HFFc6 (cell line): Measurements from ENCODE around the gene CADPS2. TPM values are rescaled to one million over a fixed set of nuclear protein-coding genes. Genes with fewer than 3 reads are reported as not detected.
"Not testable (repeated sequence)": the region's sequence is repeated elsewhere in the genome, so short reads cannot be mapped to it uniquely, and the experiment has no call there.

ENCODE experiments used
- DNase-seq: peaks from one replicate; pipeline ENCODE4 v3.0.0-alpha.2; 2018
- H3K27ac Mint-ChIP-seq: 2 replicates; pipeline ENCODE4 v1.8.0; 2020; ENCODE audit warnings: mild to moderate bottlenecking, mixed read lengths
- H3K27me3 Mint-ChIP-seq: 2 replicates; pipeline ENCODE4 v1.8.0; 2021; ENCODE audit warnings: mild to moderate bottlenecking, moderate library complexity, mixed read lengths; ENCODE audit not compliant: insufficient read depth
- H3K36me3 Mint-ChIP-seq: 2 replicates; pipeline ENCODE4 v1.8.0; 2021; ENCODE audit warnings: low read depth, mixed read lengths
- H3K4me1 Mint-ChIP-seq: 2 replicates; pipeline ENCODE4 v1.8.0; 2020; ENCODE audit warnings: low read depth, mixed read lengths
- H3K4me3 Mint-ChIP-seq: 2 replicates; pipeline ENCODE4 v1.8.0; 2020; ENCODE audit warnings: mild to moderate bottlenecking, moderate library complexity, mixed read lengths
- H3K9me3 Mint-ChIP-seq: 2 replicates; pipeline ENCODE4 v1.8.0; 2020; ENCODE audit warnings: mild to moderate bottlenecking, mixed read lengths
- total RNA-seq, 6 experiments: library from RNA; stranded (reverse); fragmentation: NEBNext Ultra II Directional; extraction: Animal tissue kit (Norgen Biotek cat#: 25700); gene quantifications; 2 replicates in 1 of 6; 3 replicates in 5 of 6; pipeline ENCODE4 v1.2.3, GENCODE V29; 2021
- TF ChIP-seq, protein P1 (sequence below): fragments of 200-600 bp; sonication (generic); IDR thresholded peaks from 2 replicates; pipeline ENCODE4 v1.5.0; 2021; ENCODE audit warnings: antibody characterized with exemption, mild to moderate bottlenecking

CADPS2 gene
- total RNA-seq, 6 experiments from 2014 or later, result not detected

DNA sequence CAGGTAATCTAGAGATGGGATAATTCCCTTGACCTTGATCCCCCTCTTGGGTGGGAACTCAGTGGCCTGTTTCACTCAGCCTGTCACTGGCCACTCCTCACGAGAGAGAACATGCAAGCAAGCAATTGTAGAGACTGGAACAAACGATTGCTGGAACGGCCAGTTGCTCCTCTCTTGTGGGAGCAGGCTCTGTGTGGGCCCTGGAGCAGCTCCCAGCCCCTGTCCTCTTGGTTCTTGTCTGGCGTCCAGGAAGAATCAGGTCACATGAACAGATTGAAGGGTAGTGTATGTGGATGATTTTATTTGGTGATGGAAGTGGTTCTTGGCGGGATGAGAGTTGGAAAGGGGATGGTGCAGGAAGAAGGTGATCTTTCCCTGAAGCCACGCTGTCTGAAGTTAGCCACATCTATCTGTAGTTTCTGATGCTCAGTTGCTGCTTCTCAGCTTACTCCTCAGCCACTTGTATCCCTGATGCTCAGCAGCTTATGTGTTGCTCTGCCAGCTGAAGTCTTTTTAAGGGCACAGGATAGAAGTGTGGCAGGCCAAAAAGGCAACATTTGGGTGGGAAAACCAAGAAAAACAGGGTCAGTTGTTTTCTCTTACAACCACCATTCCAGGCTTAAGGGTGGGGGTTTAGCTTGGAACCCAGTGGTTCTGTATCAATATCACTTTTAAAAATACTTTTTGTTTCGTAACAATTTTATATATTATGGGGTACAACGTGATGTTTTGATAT, 203.3 kb downstream of the CADPS2 start:
- TF ChIP-seq, protein P1, sequence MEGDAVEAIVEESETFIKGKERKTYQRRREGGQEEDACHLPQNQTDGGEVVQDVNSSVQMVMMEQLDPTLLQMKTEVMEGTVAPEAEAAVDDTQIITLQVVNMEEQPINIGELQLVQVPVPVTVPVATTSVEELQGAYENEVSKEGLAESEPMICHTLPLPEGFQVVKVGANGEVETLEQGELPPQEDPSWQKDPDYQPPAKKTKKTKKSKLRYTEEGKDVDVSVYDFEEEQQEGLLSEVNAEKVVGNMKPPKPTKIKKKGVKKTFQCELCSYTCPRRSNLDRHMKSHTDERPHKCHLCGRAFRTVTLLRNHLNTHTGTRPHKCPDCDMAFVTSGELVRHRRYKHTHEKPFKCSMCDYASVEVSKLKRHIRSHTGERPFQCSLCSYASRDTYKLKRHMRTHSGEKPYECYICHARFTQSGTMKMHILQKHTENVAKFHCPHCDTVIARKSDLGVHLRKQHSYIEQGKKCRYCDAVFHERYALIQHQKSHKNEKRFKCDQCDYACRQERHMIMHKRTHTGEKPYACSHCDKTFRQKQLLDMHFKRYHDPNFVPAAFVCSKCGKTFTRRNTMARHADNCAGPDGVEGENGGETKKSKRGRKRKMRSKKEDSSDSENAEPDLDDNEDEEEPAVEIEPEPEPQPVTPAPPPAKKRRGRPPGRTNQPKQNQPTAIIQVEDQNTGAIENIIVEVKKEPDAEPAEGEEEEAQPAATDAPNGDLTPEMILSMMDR, result no peak
- no peaks in the 10 kb centered on the region for H3K27me3 Mint-ChIP-seq
- H3K4me3 Mint-ChIP-seq, result no peak overlapping the region
- no peak overlapping the region for H3K27ac Mint-ChIP-seq
- H3K9me3 Mint-ChIP-seq, result peaks cover 28% of the 10 kb centered on the region
- H3K36me3 Mint-ChIP-seq, result no peaks in the 10 kb centered on the region
- DNase-seq, result no peak
- no peaks in the 10 kb centered on the region for H3K4me1 Mint-ChIP-seq

DNA sequence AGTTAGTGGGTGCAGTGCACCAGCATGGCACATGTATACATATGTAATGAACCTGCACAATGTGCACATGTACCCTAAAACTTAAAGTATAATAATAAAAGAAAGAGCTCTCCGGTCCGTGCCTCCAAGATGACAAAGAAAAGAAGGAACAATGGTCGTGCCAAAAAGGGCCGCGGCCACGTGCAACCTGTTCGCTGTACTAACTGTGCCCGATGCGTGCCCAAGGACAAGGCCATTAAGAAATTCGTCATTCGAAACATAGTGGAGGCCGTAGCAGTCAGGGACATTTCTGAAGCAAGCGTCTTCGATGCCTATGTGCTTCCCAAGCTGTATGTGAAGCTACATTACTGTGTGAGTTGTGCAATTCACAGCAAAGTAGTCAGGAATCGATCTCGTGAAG, 205.1 kb downstream of the CADPS2 start:
- H3K27ac Mint-ChIP-seq, H3K36me3 Mint-ChIP-seq, H3K4me1 Mint-ChIP-seq, H3K27me3 Mint-ChIP-seq, H3K4me3 Mint-ChIP-seq, DNase-seq: not testable (repeated sequence)
- peaks cover 40% of the 10 kb centered on the region for H3K9me3 Mint-ChIP-seq

DNA sequence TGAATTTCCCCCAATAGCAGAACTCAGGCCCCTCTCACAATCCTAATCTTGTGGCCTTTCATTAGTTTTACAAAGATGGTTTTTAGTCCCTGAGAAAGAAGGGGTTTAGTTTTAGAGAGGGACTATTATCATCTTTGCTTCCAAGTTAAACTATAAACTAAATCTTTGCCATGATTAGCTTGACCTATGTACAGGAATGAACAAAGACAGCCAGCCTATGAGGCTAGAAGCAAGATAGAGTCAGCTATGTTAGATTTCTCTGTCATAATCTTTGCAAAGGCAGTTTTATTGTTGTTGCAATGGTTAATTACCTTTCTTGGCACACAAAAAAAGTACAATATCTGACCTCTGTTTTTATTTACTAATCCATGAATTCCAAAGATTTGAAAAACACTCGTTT, 206.4 kb downstream of the CADPS2 start:
- no peak overlapping the region for H3K27ac Mint-ChIP-seq
- no peaks in the 10 kb centered on the region for H3K36me3 Mint-ChIP-seq
- no peaks in the 10 kb centered on the region for H3K4me1 Mint-ChIP-seq
- TF ChIP-seq, protein P1, result no peak
- H3K27me3 Mint-ChIP-seq, result no peaks in the 10 kb centered on the region
- DNase-seq, result no peak
- no peak overlapping the region for H3K4me3 Mint-ChIP-seq
- H3K9me3 Mint-ChIP-seq, result peaks cover 43% of the 10 kb centered on the region

DNA sequence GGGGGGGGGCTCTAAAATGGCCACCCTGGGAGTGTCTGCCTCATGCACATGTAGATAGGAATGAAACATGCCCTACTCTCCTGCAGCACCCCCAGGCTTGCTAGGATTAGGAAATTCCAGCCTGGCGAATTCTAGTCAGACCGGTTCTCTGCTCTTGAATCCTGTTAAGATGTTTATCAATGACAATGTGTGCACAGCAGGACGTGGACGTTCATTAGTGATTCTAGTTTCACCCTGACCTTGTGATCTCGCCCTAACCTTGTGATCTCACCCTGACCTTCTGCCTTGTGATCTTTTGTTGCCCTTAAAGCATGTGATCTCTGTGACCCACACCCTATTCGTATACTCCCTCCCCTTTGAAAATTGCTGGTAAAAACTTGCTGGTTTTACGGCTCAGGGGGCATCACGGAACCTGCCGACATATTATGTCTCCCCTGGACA, 207.0 kb downstream of the CADPS2 start:
- H3K9me3 Mint-ChIP-seq, result peaks cover 46% of the 10 kb centered on the region
- H3K27me3 Mint-ChIP-seq, H3K4me1 Mint-ChIP-seq, H3K36me3 Mint-ChIP-seq, H3K27ac Mint-ChIP-seq, DNase-seq, H3K4me3 Mint-ChIP-seq: not testable (repeated sequence)

DNA sequence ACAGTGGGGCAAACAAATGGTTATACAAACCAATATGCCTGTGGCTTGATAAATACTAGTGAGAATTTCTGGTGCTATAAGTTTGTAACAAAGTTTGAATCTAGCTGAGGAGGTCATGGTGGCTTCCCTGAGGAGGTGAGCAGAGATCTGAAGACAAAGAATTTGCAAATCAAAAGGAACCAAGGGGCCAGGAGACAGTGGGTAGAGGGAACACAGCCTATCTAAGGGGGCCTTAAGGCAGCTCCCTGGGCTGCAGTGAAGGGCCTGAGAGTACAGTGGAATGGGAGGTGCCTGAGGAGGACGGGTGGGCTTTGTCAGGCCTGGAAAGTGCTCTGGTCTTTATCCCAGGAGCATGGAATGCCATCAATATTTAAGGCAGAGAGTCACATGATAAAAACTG, 209.1 kb downstream of the CADPS2 start:
- Mint-ChIP-seq H3K9me3 (peaks cover 52% of the 10 kb centered on the region), H3K4me3 (no peak overlapping the region), H3K27ac (no peak overlapping the region), H3K36me3 (no peaks in the 10 kb centered on the region), H3K4me1 (no peaks in the 10 kb centered on the region), H3K27me3 (no peaks in the 10 kb centered on the region)
- TF ChIP-seq, protein P1, result no peak
- no peak for DNase-seq

DNA sequence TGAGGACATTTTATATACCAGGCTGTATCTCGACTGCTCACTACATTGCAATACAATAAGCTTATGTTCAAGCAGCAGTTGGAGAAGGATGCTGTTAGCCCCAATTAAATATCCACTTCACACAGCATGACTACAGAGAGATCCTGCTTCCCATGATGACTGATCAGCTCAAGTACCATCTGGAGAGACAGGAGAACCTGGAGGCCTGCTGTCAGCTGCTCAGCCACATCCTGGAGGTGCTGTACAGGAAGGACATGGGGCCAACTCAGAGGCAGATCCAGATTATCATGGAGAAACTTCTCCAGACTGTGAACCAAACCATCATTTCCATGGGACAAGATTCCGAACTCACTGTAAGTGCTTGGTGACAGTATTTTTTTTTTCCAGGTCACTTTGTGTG, 209.8 kb downstream of the CADPS2 start:
- H3K9me3 Mint-ChIP-seq, result peaks cover 52% of the 10 kb centered on the region
- H3K27me3 Mint-ChIP-seq, result no peaks in the 10 kb centered on the region
- no peak overlapping the region for H3K27ac Mint-ChIP-seq
- no peak for DNase-seq
- H3K4me3 Mint-ChIP-seq, result no peak overlapping the region
- no peaks in the 10 kb centered on the region for H3K4me1 Mint-ChIP-seq
- TF ChIP-seq, protein P1, result no peak
- H3K36me3 Mint-ChIP-seq, result no peaks in the 10 kb centered on the region
